ENCODE data around the gene SNRPA.
"Not testable (repeated sequence)": the region's sequence is repeated elsewhere in the genome, so short reads cannot be mapped to it uniquely, and the experiment has no call there.

DNA sequence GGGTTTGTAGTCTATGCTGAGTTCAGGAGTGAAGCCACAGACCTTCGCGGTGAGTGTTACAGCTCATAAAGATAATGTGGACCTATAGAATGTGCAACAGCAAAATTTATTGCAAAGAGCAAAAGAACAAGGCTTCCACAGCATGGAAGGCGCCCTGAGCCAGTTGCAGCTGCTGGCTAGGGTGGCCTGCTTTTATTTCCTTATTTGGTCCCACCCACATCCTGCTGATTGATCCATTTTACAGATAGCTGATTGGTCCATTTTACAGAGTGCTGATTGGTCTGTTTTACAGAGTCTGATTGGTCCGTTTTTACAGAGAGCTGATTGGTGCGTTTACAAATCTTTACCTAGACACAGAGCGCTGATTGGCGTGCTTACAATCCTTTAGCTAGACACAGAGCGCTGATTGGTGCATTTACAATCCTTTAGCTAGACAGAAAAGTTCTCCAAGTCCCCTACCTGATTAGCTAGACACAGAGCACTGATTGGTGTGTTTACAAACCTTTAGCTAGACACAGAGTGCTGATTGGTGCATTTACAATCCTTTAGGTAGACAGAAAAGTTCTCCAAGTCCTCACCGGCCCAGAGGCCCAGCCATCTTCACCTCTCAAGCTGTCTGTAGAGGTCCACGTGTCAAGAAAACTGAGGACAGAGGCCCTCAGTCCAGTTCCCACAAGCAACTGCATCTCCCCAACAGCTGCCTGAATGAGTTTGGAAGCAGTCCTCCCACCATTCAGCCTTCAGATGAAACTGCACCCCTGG, 20.3 kb downstream of the SNRPA start:
- TF ChIP-seq, protein P1, sequence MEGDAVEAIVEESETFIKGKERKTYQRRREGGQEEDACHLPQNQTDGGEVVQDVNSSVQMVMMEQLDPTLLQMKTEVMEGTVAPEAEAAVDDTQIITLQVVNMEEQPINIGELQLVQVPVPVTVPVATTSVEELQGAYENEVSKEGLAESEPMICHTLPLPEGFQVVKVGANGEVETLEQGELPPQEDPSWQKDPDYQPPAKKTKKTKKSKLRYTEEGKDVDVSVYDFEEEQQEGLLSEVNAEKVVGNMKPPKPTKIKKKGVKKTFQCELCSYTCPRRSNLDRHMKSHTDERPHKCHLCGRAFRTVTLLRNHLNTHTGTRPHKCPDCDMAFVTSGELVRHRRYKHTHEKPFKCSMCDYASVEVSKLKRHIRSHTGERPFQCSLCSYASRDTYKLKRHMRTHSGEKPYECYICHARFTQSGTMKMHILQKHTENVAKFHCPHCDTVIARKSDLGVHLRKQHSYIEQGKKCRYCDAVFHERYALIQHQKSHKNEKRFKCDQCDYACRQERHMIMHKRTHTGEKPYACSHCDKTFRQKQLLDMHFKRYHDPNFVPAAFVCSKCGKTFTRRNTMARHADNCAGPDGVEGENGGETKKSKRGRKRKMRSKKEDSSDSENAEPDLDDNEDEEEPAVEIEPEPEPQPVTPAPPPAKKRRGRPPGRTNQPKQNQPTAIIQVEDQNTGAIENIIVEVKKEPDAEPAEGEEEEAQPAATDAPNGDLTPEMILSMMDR (IDR thresholded peaks at IDR 0.05): not testable (repeated sequence)
- not testable (repeated sequence) for TF ChIP-seq EP300 (IDR thresholded peaks at IDR 0.05)
